Activated CD4-positive, alpha-beta T cell treated with anti-CD3 and anti-CD28 coated beads for 36 hours (primary cell): ENCODE measurements around the gene RPS8. TPM values are rescaled to one million over a fixed set of nuclear protein-coding genes. Genes with fewer than 3 reads are reported as not detected.
"Not testable (repeated sequence)": the region's sequence is repeated elsewhere in the genome, so short reads cannot be mapped to it uniquely, and the experiment has no call there.

ENCODE experiments used
- ATAC-seq: fragments of 200-7000 bp; cut with Tn5 transposase; one replicate; pipeline ENCODE4 v1.10.0; 2021; ENCODE audit warnings: mild to moderate bottlenecking, moderate library complexity
- CTCF ChIA-PET: fragments of 350-600 bp; sonication (Branson Sonifier 250); formaldehyde crosslinking; loops from one replicate; lab custom pipeline; 2021; ENCODE audit warnings: antibody characterized with exemption; lab: Charles Lee
- POLR2A ChIA-PET: fragments of 350-600 bp; sonication (Branson Sonifier 250); formaldehyde crosslinking; loops from one replicate; lab custom pipeline; 2021; ENCODE audit warnings: antibody characterized with exemption, inconsistent platforms; lab: Charles Lee
- DNase-seq: peaks from one replicate; pipeline ENCODE4 v3.0.0-alpha.2; 2020
- H3K27ac Mint-ChIP-seq: one replicate; pipeline ENCODE4 v1.8.0; 2021; ENCODE audit warnings: mixed read lengths
- H3K27me3 Mint-ChIP-seq: one replicate; pipeline ENCODE4 v1.8.0; 2021; ENCODE audit warnings: mixed read lengths
- H3K36me3 Mint-ChIP-seq: one replicate; pipeline ENCODE4 v1.8.0; 2021; ENCODE audit warnings: low read depth, mixed read lengths
- H3K4me1 Mint-ChIP-seq: one replicate; pipeline ENCODE4 v1.8.0; 2021; ENCODE audit warnings: mixed read lengths
- H3K4me3 Mint-ChIP-seq: one replicate; pipeline ENCODE4 v1.8.0; 2021; ENCODE audit warnings: mild to moderate bottlenecking, moderate library complexity, mixed read lengths
- H3K9me3 Mint-ChIP-seq: one replicate; pipeline ENCODE4 v1.8.0; 2021; ENCODE audit warnings: low read depth, mixed read lengths
- intact Hi-C, 2 experiments: fragments of 100-400 bp; cut with DNase I in 1 of 2; cut with micrococcal nuclease in 1 of 2; formaldehyde crosslinking; loops; one replicate each; pipeline versions ENCODE4 v1.14.2 to v1.15.1; 2022 to 2024; cut with DNase I, micrococcal nuclease
- total RNA-seq, 2 experiments: library from RNA; stranded (reverse); gene quantifications; one replicate each; pipeline ENCODE4 v1.2.3, GENCODE V29; 2021

RPS8 gene
- total RNA-seq, 2 experiments from 2014 or later = 3,005 to 3,275 TPM

- Mint-ChIP-seq H3K27ac (peak overlapping the region; percentile 100), H3K27me3 (no peaks in the 10 kb centered on the region), H3K9me3 (no peaks in the 10 kb centered on the region), H3K36me3 (peaks cover 16% of the 10 kb centered on the region), H3K4me1 (peaks cover 37% of the 10 kb centered on the region), H3K4me3 (peak overlapping the region; percentile 85)
- DNase-seq = peak; percentile 88
- ChIA-PET CTCF (interaction anchor here (0.6 to 3.4 kb wide), 16 partner anchors 11 to 101 kb away, joined by 3 to 41 read pairs (median 6); partner anchors contain the start of genes BTBD19, DYNLT4, PLK3 and PTCH2), POLR2A (interaction anchor here (0.6 to 8.1 kb wide), 57 partner anchors 8 to 1238 kb away, joined by 3 to 675 read pairs (median 5); partner anchors contain the start of genes BEST4, BTBD19, DYNLT4 and EIF2B3)
- peak; percentile 88 for ATAC-seq
- intact Hi-C loops = loop anchor here (1.0 to 2.0 kb wide), 11 partner anchors 10 to 484 kb away; partner anchors contain the start of genes RNU5D-1 (in 2 of the 2), RPS8 (in 2 of the 2), EIF2B3 (in 1 of the 2) and KIF2C (in 1 of the 2)
Observed at GRCh38 chr1:44819608-44820327, 44.4 kb downstream of the RPS8 start.

- ATAC-seq = no peak
- no peaks in the 10 kb centered on the region for H3K27me3 Mint-ChIP-seq
- peaks cover 30% of the 10 kb centered on the region for H3K4me1 Mint-ChIP-seq
- peak overlapping the region; percentile 100 for H3K27ac Mint-ChIP-seq
- peaks cover 8% of the 10 kb centered on the region for H3K36me3 Mint-ChIP-seq
- POLR2A ChIA-PET = interaction anchor here (0.7 to 8.1 kb wide), 9 partner anchors 13 to 725 kb away, joined by 3 to 675 read pairs (median 4); partner anchors contain the start of genes BTBD19, DYNLT4, HECTD3 and PLK3
- DNase-seq = no peak
- no peaks in the 10 kb centered on the region for H3K9me3 Mint-ChIP-seq
- H3K4me3 Mint-ChIP-seq = peak overlapping the region; percentile 85
- intact Hi-C loops = loop anchor here in 1 of 2 experiments (1.0 kb wide), 3 partner anchors 166 to 483 kb away; partner anchors contain the start of genes EIF2B3 and UROD
- CTCF ChIA-PET = interaction anchor here (0.6 to 3.2 kb wide), 6 partner anchors 12 to 99 kb away, joined by 4 to 12 read pairs (median 7); partner anchors contain the start of genes PLK3 and RNU5D-1
Observed at GRCh38 chr1:44820328-44821239, 45.2 kb downstream of the RPS8 start.

GRCh38 chr1:44821240-44821715, 45.9 kb downstream of the RPS8 start:
- ATAC-seq (no peak), DNase-seq (no peak)
- Mint-ChIP-seq H3K9me3 (no peaks in the 10 kb centered on the region), H3K36me3 (peaks cover 4% of the 10 kb centered on the region), H3K4me1 (peaks cover 30% of the 10 kb centered on the region), H3K27me3 (no peaks in the 10 kb centered on the region), H3K27ac (peak overlapping the region; percentile 5), H3K4me3 (peak overlapping the region; percentile 85)
- POLR2A ChIA-PET = interaction anchor here (0.6 to 8.1 kb wide), 10 partner anchors 14 to 980 kb away, joined by 3 to 675 read pairs (median 4); partner anchors contain the start of genes BTBD19, DYNLT4, PLK3 and RNU5D-1
- CTCF ChIA-PET = interaction anchor here (0.6 to 3.2 kb wide), 3 partner anchors 22 to 90 kb away, joined by 5 to 12 read pairs (median 8); partner anchors contain the start of genes PLK3 and RNU5D-1
- intact Hi-C loops = no loop called here

GRCh38 chr1:44822131-44822701, 46.9 kb downstream of the RPS8 start:
- ChIA-PET POLR2A (interaction anchor here (0.7 to 8.1 kb wide), 4 partner anchors 15 to 670 kb away, joined by 3 to 675 read pairs (median 262); partner anchors contain the start of genes BTBD19, DYNLT4, PLK3 and RNU5D-1), CTCF (interaction anchor here (0.6 to 3.2 kb wide), 3 partner anchors 23 to 51 kb away, joined by 4 to 12 read pairs (median 4); partner anchors contain the start of gene PLK3)
- Mint-ChIP-seq H3K9me3 (no peaks in the 10 kb centered on the region), H3K36me3 (peaks cover 2% of the 10 kb centered on the region), H3K4me3 (no peak overlapping the region), H3K4me1 (peaks cover 30% of the 10 kb centered on the region), H3K27me3 (no peaks in the 10 kb centered on the region), H3K27ac (no peak overlapping the region)
- DNase-seq (no peak), ATAC-seq (no peak)
- intact Hi-C loops = no loop called here

GRCh38 chr1:44822981-44823451, 47.7 kb downstream of the RPS8 start:
- Mint-ChIP-seq H3K4me1 (peaks cover 24% of the 10 kb centered on the region), H3K27me3 (no peaks in the 10 kb centered on the region), H3K4me3 (no peak overlapping the region), H3K36me3 (peaks cover 2% of the 10 kb centered on the region), H3K27ac (no peak overlapping the region), H3K9me3 (no peaks in the 10 kb centered on the region)
- ChIA-PET POLR2A (interaction anchor here (8.1 kb wide), 1 partner anchor 98 kb away, joined by 675 read pairs; the partner anchor contains the start of gene RNU5D-1), CTCF (interaction anchor here (0.8 to 3.2 kb wide), 4 partner anchors 24 to 116 kb away, joined by 3 to 12 read pairs (median 4); partner anchors contain the start of gene PLK3)
- no peak for ATAC-seq
- DNase-seq = no peak
- intact Hi-C loops = no loop called here

- DNase-seq, H3K9me3 Mint-ChIP-seq, CTCF ChIA-PET, ATAC-seq, H3K36me3 Mint-ChIP-seq, H3K27me3 Mint-ChIP-seq, H3K27ac Mint-ChIP-seq, intact Hi-C loops, H3K4me3 Mint-ChIP-seq: not testable (repeated sequence)
- POLR2A ChIA-PET = interaction anchor here (8.1 kb wide), 1 partner anchor 100 kb away, joined by 675 read pairs; the partner anchor contains the start of gene RNU5D-1
- H3K4me1 Mint-ChIP-seq = peaks cover 14% of the 10 kb centered on the region
Observed at GRCh38 chr1:44824392-44824791, 49.1 kb downstream of the RPS8 start.

GRCh38 chr1:44826375-44827196, 51.2 kb downstream of the RPS8 start:
- CTCF ChIA-PET = interaction anchor here (0.6 kb wide), 1 partner anchor 90 kb away, joined by 4 read pairs; no protein-coding TSS in a partner anchor

GRCh38 chr1:44827197-44828002, 52.1 kb downstream of the RPS8 start:
- no peaks in the 10 kb centered on the region for H3K36me3 Mint-ChIP-seq
- no peaks in the 10 kb centered on the region for H3K9me3 Mint-ChIP-seq
- intact Hi-C loops = no loop called here
- DNase-seq (no peak), ATAC-seq (no peak)
- H3K4me1 Mint-ChIP-seq = no peaks in the 10 kb centered on the region
- no peaks in the 10 kb centered on the region for H3K27me3 Mint-ChIP-seq
- ChIA-PET CTCF (interaction anchor here (0.6 to 0.7 kb wide), 2 partner anchors 91 to 119 kb away, joined by 4 read pairs; no protein-coding TSS in a partner anchor), POLR2A (interaction anchor here (1.0 to 2.3 kb wide), 2 partner anchors 8 to 106 kb away, joined by 4 to 7 read pairs; no protein-coding TSS in a partner anchor)
- no peak overlapping the region for H3K27ac Mint-ChIP-seq
- H3K4me3 Mint-ChIP-seq = no peak overlapping the region

More at GRCh38 chr1:44826375-44827196, 51.2 kb downstream of the RPS8 start:
- Mint-ChIP-seq H3K36me3 (no peaks in the 10 kb centered on the region), H3K27me3 (no peaks in the 10 kb centered on the region), H3K9me3 (no peaks in the 10 kb centered on the region), H3K4me3 (no peak overlapping the region), H3K4me1 (no peaks in the 10 kb centered on the region), H3K27ac (no peak overlapping the region)
- intact Hi-C loops = no loop called here
- DNase-seq = no peak
- ATAC-seq = no peak
- POLR2A ChIA-PET = interaction anchor here (0.6 to 2.3 kb wide), 2 partner anchors 17 to 105 kb away, joined by 3 to 7 read pairs; no protein-coding TSS in a partner anchor
